Medulla oblongata (tissue), 1 donor: ENCODE measurements around the gene MYO1D.

ENCODE experiments used
- DNase-seq: peaks from one replicate; pipeline ENCODE4 v3.0.0-alpha.2; 2015; ENCODE audit errors: extremely low spot score

MYO1D gene

GRCh38 chr17:32626379-32626791 is 250.5 kb downstream of the MYO1D start:
- peak; percentile 48 for DNase-seq

- peak; percentile 46 for DNase-seq
Measured at GRCh38 chr17:32625971-32626370, 251.0 kb downstream of the MYO1D start.

DNA sequence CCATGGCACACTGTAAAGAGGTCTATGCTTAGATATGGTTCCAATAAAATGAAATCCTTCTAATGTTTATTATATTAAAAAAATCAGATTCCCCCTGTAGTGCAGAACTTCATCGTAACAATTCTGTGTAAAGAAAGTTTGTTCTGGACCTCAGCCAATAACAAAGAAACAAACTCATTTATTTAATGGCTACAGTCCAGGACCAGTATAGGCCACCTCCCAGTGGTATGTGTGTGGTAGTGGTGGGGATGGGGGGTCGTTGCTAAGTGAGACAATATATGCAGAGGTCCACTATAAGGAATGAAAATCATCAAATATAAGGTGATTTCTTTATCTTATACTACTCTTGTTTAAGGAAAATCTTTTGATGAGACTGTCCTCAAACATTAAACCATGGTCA is 253.7 kb downstream of the MYO1D start:
- DNase-seq, result no peak

DNA sequence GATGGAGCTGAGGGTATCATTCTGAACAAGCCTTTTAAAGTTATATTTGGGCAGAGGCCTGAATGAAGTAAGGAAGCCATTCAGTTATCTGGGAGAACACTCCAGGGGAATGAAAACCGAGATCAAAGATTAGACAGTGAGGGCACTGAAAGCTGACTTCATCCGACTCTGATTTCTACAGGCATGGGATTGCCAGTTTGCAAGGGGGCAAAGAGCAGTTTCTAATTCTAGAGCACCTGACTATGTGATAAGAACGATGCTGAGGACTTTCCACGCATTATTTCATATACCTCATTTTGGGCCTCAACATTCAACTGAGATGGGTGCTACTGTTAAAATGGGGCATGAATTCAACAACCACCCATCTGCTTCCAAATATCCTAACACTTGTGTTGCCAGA is 254.4 kb downstream of the MYO1D start:
- no peak for DNase-seq

- no peak for DNase-seq
Measured at GRCh38 chr17:32621612-32622312, 255.2 kb downstream of the MYO1D start.

DNA sequence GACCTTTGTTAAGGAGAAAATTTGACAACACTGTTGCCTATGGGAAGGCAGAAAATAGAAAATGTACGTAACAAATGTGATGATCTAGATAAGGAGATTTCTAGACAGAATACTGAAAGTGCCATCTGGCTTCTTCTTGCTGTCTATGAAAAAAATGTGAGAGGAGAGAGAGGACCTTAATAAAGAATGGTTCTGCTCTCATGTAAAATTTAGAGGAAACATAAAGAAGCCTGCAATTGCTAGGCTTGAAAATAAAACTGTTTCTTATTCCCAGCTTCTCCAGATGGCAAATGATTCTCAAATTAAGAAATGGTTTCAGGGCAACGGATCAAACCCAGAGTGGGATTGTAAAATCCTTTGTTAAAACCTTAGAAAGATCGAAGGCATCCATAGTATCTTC is 261.6 kb downstream of the MYO1D start:
- no peak for DNase-seq

DNA sequence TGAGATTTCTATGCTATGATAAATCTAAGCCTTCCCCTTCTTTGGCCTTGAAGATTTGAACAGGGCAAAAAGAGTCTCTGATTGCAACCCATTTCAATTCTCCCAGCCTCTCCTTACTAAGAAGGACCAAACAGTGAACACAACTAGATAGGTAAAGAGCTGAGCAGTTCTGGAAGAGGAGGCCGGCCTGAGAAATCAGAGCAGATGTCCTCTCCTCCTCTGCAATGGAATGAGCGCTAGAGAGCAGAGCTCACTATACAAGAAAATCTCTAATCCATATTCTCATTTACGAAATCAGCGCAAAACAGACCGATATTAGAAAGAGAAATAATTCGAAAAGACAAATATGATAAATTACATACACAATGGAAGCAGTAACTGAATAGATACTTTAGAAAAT is 266.0 kb downstream of the MYO1D start:
- DNase-seq, result no peak

GRCh38 chr17:32609884-32610650 is 266.9 kb downstream of the MYO1D start:
- no peak for DNase-seq

DNA sequence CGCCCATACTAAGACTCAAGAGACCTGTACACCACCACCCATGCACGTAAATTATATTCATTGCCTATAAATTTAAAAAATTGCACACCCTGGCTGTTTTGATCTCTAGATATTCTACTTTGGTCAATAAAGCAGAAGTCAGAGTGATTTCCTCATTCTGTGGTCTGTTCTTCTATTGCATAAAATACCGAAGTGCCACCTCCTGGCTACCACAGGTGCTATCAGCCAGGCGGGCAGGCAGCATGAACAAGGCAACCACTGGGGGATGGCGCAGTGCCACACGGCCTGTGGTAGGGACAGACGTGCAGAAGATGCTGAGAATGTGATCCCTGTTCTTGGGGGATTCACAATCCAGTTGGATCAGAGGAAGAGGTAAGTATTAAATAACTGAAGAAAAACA is 267.8 kb downstream of the MYO1D start:
- no peak for DNase-seq

DNA sequence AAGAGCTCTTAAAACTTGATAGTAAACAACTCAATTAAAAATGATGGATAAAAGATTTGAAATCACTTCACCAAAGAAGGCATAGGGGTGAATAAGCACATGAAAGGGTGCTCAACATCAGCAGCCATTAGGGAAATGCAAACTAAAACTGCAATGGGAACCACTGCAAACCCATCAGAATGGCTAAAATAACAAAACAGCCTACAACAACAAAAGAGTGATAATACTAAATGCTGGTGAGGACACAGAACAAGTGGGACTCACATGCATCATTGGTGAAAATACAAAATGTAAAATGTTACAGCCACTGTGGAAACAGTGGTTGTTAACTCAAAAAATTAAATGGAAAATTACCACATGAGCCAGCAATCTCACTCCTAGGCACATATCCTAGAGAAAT is 268.7 kb downstream of the MYO1D start:
- DNase-seq, result no peak

DNA sequence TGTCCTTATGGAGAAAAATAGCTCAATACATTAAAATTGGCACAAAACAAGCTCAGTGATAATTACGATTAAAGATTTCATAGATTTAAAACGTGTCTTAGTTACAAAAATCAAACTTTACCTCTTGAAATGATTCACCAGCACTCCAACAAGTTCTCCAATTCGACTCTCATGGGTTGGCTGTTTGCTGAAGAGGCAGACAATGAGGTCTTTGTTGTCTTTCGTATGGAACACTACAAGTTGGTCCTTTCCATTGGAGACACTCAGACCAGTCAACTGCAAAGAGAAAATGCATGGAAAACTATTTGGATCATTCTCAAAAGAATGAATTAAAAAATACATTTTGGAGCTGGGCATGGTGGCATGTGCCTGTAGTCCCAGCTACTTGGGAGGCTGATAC is 272.0 kb downstream of the MYO1D start:
- peak; percentile 18 for DNase-seq

DNA sequence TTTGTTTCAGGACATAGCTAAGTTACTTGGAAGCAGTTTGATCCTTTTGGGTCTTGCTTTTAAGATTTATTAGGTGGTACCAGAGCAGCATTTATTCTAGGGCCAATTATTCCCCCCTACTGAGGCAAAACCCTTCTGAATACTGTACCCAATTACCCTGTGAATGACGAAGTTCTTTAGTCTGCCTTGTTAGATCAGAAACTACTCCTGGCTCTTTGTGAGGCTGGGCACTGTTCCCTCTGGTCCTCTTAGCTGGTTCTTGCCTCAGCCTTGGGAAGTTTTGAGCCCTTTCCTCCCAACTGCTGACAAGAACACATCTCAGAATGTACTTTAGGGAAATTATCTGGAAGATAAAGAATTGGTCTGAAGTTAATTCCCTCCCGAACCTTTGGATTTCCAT is 274.5 kb downstream of the MYO1D start:
- DNase-seq, result peak; percentile 36

DNA sequence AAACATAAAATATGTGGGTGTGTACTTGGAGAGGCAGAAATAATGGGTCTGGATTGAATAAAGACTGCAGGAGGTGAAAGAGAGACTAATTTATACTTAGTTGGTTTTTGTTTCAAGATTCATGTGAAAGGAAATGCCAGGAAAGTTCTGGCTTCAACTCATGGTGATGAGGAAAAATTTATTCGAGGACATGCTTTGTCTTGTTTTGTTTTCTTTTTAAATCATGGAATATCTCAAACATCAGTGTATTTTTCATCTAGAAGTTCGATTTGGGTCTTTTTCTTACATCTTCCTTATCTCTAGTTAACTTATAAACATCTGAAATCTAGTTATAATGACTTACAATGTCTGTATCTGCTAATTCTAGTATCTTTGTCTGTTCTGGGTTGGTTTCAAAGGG is 275.1 kb downstream of the MYO1D start:
- DNase-seq, result no peak

DNA sequence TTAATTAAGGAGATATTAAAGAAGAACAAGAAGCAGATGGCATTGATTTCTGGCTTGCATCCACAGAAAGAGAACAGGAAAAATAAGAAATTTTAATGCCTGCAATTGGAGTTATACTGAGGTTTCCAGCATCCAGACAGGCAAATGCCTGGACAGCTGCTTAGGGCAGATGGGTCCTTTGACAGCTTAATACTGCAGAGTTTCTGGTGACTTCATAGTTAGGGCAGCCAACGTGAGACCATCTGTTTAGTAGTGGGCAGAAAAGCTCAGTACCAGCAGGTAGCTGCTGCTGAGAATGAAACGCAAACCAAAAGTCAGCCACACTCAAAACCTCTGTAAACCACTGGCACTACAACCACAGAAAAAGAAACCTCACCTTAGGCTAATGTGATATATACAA is 280.3 kb downstream of the MYO1D start:
- DNase-seq, result no peak

DNA sequence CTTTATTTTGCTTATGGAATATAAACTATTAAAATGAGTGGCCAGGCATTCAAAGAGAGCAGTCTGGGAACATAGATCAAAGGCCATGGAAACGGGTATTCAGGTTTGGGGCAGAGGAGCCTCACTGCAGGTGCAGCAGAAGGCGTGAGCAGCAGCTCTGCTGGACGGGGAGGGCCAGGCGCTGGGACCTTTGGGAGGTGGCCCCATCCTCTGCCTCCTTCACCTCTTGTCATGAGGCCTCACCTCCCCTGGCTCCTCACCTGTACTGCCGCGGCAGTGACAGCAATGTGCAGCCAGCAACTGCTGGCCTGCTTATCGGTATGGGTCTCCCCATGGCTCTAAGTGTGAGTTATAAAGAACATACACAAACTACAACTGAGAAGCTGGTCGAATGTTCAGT is 280.7 kb downstream of the MYO1D start:
- no peak for DNase-seq

DNA sequence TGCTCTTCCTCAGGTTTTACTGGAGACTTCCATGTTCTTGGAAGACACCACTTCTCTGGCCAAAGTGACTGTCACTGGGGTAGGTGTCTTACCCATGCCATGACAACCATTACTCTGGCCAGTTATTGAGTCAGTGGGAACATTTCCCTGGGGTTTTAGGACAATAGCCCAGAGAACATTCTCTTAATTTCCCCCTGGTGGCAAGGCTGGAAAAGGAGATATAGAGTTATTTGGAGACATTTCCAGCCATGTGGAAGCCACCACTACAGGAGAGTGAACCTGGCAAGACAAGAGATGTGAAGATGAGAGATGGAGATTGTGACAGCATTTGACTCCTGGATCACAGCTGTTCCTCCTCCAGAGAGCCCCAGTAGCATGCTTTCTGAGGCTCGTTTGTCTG is 283.9 kb downstream of the MYO1D start:
- no peak for DNase-seq

GRCh38 chr17:32591405-32591804 is 285.5 kb downstream of the MYO1D start:
- no peak for DNase-seq

DNA sequence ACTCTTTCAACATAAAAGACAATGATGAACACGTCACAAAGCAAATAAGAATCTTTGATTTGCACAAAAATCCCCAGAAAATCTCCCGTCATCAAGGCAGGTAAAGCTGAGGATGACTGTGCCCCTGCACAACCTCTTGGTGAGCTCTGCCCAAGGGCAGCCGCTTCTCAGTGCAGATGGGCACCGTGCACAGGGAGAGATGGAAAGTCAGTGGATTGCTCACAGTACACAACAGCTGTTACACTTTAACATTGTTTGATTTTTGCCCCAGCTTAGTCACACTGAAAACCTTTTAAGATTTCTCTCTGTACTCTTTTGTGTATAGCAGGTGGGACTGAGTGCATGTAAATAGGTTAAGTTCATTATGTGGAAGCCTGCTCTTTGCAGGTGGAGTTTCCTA is 285.9 kb downstream of the MYO1D start:
- no peak for DNase-seq

GRCh38 chr17:32588982-32589381 is 287.9 kb downstream of the MYO1D start:
- DNase-seq, result no peak

DNA sequence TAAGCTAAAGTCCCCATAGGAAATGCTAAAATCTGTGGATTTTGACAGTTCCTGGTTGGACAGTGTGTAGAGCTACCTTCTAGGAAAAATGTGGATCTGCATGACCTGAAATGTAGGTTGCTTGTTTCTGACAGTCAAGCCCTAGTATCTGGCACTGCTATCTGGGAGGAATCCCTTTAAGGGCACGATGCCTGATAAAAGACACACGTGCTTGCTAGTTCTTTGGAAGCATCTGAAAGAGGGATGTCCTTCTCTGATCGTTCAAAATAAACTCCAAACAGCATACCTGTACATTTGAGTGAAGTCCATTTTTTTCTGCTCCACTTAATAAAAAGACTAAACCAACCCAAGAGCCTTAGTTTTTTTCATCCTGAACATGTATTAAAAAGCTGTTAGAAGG is 288.8 kb downstream of the MYO1D start:
- no peak for DNase-seq

GRCh38 chr17:32586666-32587065 is 290.3 kb downstream of the MYO1D start:
- no peak for DNase-seq

DNA sequence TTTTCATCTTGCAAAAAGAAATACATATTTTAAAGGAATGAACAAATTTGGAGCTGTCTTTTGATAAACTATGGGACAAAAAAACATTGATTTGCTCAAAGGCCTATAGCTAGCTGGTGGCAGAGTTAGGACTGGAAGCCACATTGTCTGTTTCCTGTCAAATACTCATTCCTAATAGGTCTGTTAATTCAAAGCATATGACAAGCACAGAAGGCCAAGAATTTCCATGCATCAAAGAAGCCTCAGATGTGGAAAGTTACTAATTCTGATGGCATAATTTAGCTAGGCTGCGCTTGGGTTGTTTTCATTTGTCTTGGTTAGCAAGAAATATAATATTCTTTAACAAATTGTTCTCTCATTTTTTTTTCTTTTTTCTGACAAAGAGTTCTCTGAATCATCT is 292.1 kb downstream of the MYO1D start:
- DNase-seq, result no peak

- no peak for DNase-seq
Measured at GRCh38 chr17:32583053-32583452, 293.9 kb downstream of the MYO1D start.

DNA sequence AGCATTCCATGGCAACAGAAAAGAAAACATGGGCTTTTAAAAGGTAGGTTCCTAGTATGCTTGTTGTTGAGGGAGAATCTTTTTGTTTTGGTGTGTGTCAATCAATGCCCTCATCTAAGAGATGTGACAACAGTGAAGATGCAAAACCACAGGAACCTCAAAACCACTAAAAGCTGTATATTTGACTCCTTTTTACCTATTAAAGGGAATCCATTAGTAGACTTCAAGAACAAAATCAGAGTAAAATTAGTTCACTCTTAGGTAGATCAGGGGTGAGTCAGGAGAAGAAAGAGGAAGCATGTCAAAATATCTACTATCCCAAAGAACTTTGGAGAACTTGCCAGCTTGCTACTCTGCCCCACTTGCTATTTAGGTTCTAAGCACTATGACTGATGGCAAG is 301.1 kb downstream of the MYO1D start:
- DNase-seq, result no peak
